GM19099 (cell line): ENCODE results near the gene CPED1.

Source experiments
- POLR2A ChIP-seq: IDR thresholded peaks from 3 replicates; pipeline ENCODE4 v1.6.1; 2011; ENCODE audit warnings: low read depth; ENCODE audit not compliant: insufficient read length; ENCODE audit errors: extremely low read depth

The CPED1 gene

GRCh38 chr7:120988591-120989256, at the start of gene CPED1:
Gene CPED1, plus strand, starts transcription at chr7:120988711. Its CDS starts 911 bp downstream, at chr7:120989622.
- no peak for TF ChIP-seq POLR2A

GRCh38 chr7:120939345-120939744, 49.2 kb upstream of the CPED1 start:
- TF ChIP-seq POLR2A = no peak

- no peak for TF ChIP-seq POLR2A
These were observed 47.4 kb upstream of the CPED1 start for GRCh38 chr7:120941064-120941463.

- no peak for TF ChIP-seq POLR2A
These were observed 46.7 kb upstream of the CPED1 start for GRCh38 chr7:120941856-120942255.

GRCh38 chr7:120942861-120943260, 45.6 kb upstream of the CPED1 start:
- no peak for TF ChIP-seq POLR2A

- TF ChIP-seq POLR2A = no peak
These were observed 43.5 kb upstream of the CPED1 start for GRCh38 chr7:120944826-120945562.

- TF ChIP-seq POLR2A = no peak
These were observed 40.5 kb upstream of the CPED1 start for GRCh38 chr7:120947980-120948379.

- TF ChIP-seq POLR2A = no peak
These were observed 39.1 kb upstream of the CPED1 start for GRCh38 chr7:120949393-120949911.

GRCh38 chr7:120949998-120950538, 38.4 kb upstream of the CPED1 start:
- TF ChIP-seq POLR2A = no peak

- TF ChIP-seq POLR2A = peak; percentile 88
These were observed 37.8 kb upstream of the CPED1 start, which contains the start of gene ING3 for GRCh38 chr7:120950539-120951308. Gene ING3, plus strand, starts transcription at chr7:120950777. Its CDS starts 120 bp downstream, at chr7:120950897.

- TF ChIP-seq POLR2A = no peak
These were observed 37.2 kb upstream of the CPED1 start for GRCh38 chr7:120951309-120951699.

GRCh38 chr7:120951826-120952225, 36.7 kb upstream of the CPED1 start:
- no peak for TF ChIP-seq POLR2A

- no peak for TF ChIP-seq POLR2A
These were observed 32.8 kb upstream of the CPED1 start for GRCh38 chr7:120955577-120956149.

GRCh38 chr7:120959929-120960484, 28.5 kb upstream of the CPED1 start:
- no peak for TF ChIP-seq POLR2A

GRCh38 chr7:120960714-120961113, 27.8 kb upstream of the CPED1 start:
- TF ChIP-seq POLR2A = no peak

- TF ChIP-seq POLR2A = no peak
These were observed 26.8 kb upstream of the CPED1 start for GRCh38 chr7:120961638-120962173.
